Astrocyte (in vitro differentiated cells and primary cell): Measurements from ENCODE around the gene TBX5.

Source experiments
- EZH2 ChIP-seq: IDR thresholded peaks from 2 replicates; pipeline ENCODE4 v1.6.1; 2012; ENCODE audit warnings: mild to moderate bottlenecking, low read length, inconsistent platforms; ENCODE audit not compliant: insufficient read depth
- TF ChIP-seq, protein P1 (sequence below): IDR thresholded peaks from 2 replicates; pipeline ENCODE4 v1.5.1; 2011; ENCODE audit warnings: low read depth, mild to moderate bottlenecking, inconsistent platforms, low read length, moderate library complexity; ENCODE audit not compliant: insufficient read depth

DNA sequence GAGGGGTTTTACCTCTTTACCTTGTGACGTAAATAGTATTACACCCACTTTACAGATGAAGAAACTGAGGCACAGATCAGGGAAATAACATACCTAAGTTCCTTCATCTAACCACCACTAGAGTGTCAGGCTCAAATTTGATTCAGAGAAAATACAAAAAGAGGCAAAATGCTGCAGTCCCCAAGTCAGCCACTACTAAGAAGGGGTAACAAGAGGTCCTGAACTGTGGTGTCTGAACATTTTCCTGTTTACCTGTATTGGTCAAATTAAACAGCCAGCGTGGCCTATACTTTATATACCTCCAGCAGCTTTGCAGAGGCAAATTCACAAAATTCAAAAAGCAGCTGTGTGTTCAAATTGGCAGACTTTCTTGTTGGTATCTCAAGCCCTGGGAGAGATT lies 92.0 kb downstream of the TBX5 start:
- TF ChIP-seq, protein P1, sequence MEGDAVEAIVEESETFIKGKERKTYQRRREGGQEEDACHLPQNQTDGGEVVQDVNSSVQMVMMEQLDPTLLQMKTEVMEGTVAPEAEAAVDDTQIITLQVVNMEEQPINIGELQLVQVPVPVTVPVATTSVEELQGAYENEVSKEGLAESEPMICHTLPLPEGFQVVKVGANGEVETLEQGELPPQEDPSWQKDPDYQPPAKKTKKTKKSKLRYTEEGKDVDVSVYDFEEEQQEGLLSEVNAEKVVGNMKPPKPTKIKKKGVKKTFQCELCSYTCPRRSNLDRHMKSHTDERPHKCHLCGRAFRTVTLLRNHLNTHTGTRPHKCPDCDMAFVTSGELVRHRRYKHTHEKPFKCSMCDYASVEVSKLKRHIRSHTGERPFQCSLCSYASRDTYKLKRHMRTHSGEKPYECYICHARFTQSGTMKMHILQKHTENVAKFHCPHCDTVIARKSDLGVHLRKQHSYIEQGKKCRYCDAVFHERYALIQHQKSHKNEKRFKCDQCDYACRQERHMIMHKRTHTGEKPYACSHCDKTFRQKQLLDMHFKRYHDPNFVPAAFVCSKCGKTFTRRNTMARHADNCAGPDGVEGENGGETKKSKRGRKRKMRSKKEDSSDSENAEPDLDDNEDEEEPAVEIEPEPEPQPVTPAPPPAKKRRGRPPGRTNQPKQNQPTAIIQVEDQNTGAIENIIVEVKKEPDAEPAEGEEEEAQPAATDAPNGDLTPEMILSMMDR = no peak
- TF ChIP-seq EZH2 = no peak
